ENCODE measurements around the gene CSKMT.
A peak's percentile ranks its signal among the peaks of the same experiment; 100 is the strongest.

The CSKMT gene

GRCh38 chr11:62667460-62667859 lies 2.3 kb downstream of the CSKMT start:
- WGBS, result 100% methylated on average over 1 of the region's 2 CpGs

GRCh38 chr11:62669420-62670161 lies 4.5 kb downstream of the CSKMT start:
- H3K79me1 ChIP-seq (replicated peaks; ENCODE audit: low read length, poor library complexity, severe bottlenecking), result peaks cover 5% of the 10 kb centered on the region

More at GRCh38 chr11:62667460-62667859, 2.3 kb downstream of the CSKMT start:
- H3K14ac ChIP-seq (ENCODE audit: low read length in 2 of 2), result no peak overlapping the region
- H3K4me3 ChIP-seq (ENCODE audit: insufficient read depth in 1 of 2, low read depth in 1 of 2, low read length in 2 of 2), result peak overlapping the region in 1 of 2 experiments; percentile 94
- H3K79me1 ChIP-seq (replicated peaks; ENCODE audit: low read length, poor library complexity, severe bottlenecking), result peaks cover 10% of the 10 kb centered on the region
- H3K27ac ChIP-seq (ENCODE audit: low read length, poor library complexity, severe bottlenecking), result no peak overlapping the region
- no peaks in the 10 kb centered on the region for H3K9me3 ChIP-seq (ENCODE audit: control insufficient read depth, low read length)
- H2BK15ac ChIP-seq (ENCODE audit: low read depth, poor library complexity, severe bottlenecking), result no peak overlapping the region
- H2BK120ac ChIP-seq (ENCODE audit: low read depth, low read length), result no peak overlapping the region
- no peak overlapping the region for H4K91ac ChIP-seq (ENCODE audit: low read length)
- no peak overlapping the region for H4K8ac ChIP-seq (ENCODE audit: low read length)
- no peak overlapping the region for H3K23ac ChIP-seq (ENCODE audit: low read length in 2 of 2)
- H3K4me2 ChIP-seq (ENCODE audit: low read length, poor library complexity, severe bottlenecking), result no peak overlapping the region
- H2AK5ac ChIP-seq (ENCODE audit: low read length, severe bottlenecking), result no peak overlapping the region
- no peaks in the 10 kb centered on the region for H3K27me3 ChIP-seq (ENCODE audit: control insufficient read depth in 1 of 2, insufficient read depth in 1 of 2, low read length in 2 of 2)
- H3K18ac ChIP-seq (ENCODE audit: low read depth in 1 of 2, low read length in 2 of 2), result no peak overlapping the region
- no peak overlapping the region for H3K4ac ChIP-seq (ENCODE audit: low read depth in 1 of 2, low read length in 2 of 2)
- peaks cover 19 to 33% of the 10 kb centered on the region in 2 experiments for H3K36me3 ChIP-seq (ENCODE audit: control insufficient read depth in 1 of 2, insufficient read depth in 2 of 2, low read depth in 1 of 2, low read length in 2 of 2)
- H2AFZ ChIP-seq (ENCODE audit: low read depth, low read length), result no peak overlapping the region
- H3K9ac ChIP-seq (ENCODE audit: low read length), result peak overlapping the region; percentile 95
- H2BK12ac ChIP-seq (ENCODE audit: low read length in 2 of 2), result no peak overlapping the region
- H2BK5ac ChIP-seq (ENCODE audit: low read depth, low read length, poor library complexity, severe bottlenecking), result no peak overlapping the region
- peaks cover 15% of the 10 kb centered on the region for H3K4me1 ChIP-seq (ENCODE audit: control insufficient read depth, insufficient read depth, low read depth, low read length)
- DNase-seq, result no peak

DNA sequence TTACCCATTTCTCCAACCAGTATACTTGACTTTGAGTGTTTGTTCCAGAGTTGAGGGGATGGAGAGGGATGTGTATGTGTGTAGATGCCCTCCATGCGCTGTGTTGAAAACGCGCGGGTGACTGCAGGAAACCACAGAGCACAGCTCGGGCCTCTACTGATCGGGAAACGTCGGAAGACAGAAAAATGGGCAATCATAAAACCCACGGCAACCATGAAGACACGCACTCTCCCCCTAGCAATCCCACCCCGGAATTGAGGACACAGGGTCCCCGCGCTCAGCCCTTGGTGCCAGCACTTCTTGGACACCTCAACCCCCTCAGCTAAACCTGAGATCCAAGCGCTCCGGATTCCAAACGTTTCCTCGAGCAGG lies 6.1 kb downstream of the CSKMT start:
- 2% methylated on average over 17 of the region's 17 CpGs for WGBS
- DNase-seq, result no peak
- peak overlapping the region; percentile 42 to 88 for H3K18ac ChIP-seq (ENCODE audit: low read depth in 1 of 2, low read length in 2 of 2)

More at GRCh38 chr11:62669420-62670161, 4.5 kb downstream of the CSKMT start:
- Histone ChIP-seq H3K23ac (ENCODE audit: low read length in 2 of 2) (no peak overlapping the region), H3K9me3 (ENCODE audit: control insufficient read depth, low read length) (no peaks in the 10 kb centered on the region), H2BK12ac (ENCODE audit: low read length in 2 of 2) (peak overlapping the region in 1 of 2 experiments; percentile 44), H2AK5ac (ENCODE audit: low read length, severe bottlenecking) (no peak overlapping the region), H3K27me3 (ENCODE audit: control insufficient read depth in 1 of 2, insufficient read depth in 1 of 2, low read length in 2 of 2) (no peaks in the 10 kb centered on the region), H3K4ac (ENCODE audit: low read depth in 1 of 2, low read length in 2 of 2) (peak overlapping the region in 1 of 2 experiments; percentile 58), H3K14ac (ENCODE audit: low read length in 2 of 2) (no peak overlapping the region), H4K91ac (ENCODE audit: low read length) (peak overlapping the region; percentile 29), H4K8ac (ENCODE audit: low read length) (peak overlapping the region; percentile 79), H2BK5ac (ENCODE audit: low read depth, low read length, poor library complexity, severe bottlenecking) (no peak overlapping the region), H3K9ac (ENCODE audit: low read length) (peak overlapping the region; percentile 39), H3K27ac (ENCODE audit: low read length, poor library complexity, severe bottlenecking) (no peak overlapping the region), H2BK15ac (ENCODE audit: low read depth, poor library complexity, severe bottlenecking) (no peak overlapping the region), H2AFZ (ENCODE audit: low read depth, low read length) (no peak overlapping the region), H3K4me1 (ENCODE audit: control insufficient read depth, insufficient read depth, low read depth, low read length) (peaks cover 19% of the 10 kb centered on the region), H3K18ac (ENCODE audit: low read depth in 1 of 2, low read length in 2 of 2) (no peak overlapping the region), H2BK120ac (ENCODE audit: low read depth, low read length) (no peak overlapping the region), H3K4me3 (ENCODE audit: insufficient read depth in 1 of 2, low read depth in 1 of 2, low read length in 2 of 2) (peak overlapping the region in 1 of 2 experiments; percentile 33), H3K36me3 (ENCODE audit: control insufficient read depth in 1 of 2, insufficient read depth in 2 of 2, low read depth in 1 of 2, low read length in 2 of 2) (peaks cover 14 to 34% of the 10 kb centered on the region in 2 experiments), H3K4me2 (ENCODE audit: low read length, poor library complexity, severe bottlenecking) (no peak overlapping the region)
- DNase-seq, result no peak
- WGBS, result 79% methylated on average over 4 of the region's 4 CpGs

GRCh38 chr11:62671608-62672389 lies 6.7 kb downstream of the CSKMT start, which contains the start of the genes LBHD1 and UQCC3:
Gene LBHD1 (minus strand): TSS chr11:62672267. CDS start chr11:62670031, 2,236 bp downstream.
Gene UQCC3 (plus strand): TSS chr11:62671673. CDS start chr11:62671746, 73 bp downstream.
- Histone ChIP-seq H3K79me1 (replicated peaks; ENCODE audit: low read length, poor library complexity, severe bottlenecking) (peaks cover 11% of the 10 kb centered on the region), H3K9ac (ENCODE audit: low read length) (peak within 1 kb of the TSS; percentile 98), H3K9me3 (ENCODE audit: control insufficient read depth, low read length) (no peaks in the 10 kb centered on the region), H3K23ac (ENCODE audit: low read length in 2 of 2) (peak within 1 kb of the TSS in 1 of 2 experiments; percentile 92), H3K4me3 (ENCODE audit: insufficient read depth in 1 of 2, low read depth in 1 of 2, low read length in 2 of 2) (peak within 1 kb of the TSS; percentile 75 to 94), H4K91ac (ENCODE audit: low read length) (peak within 1 kb of the TSS; percentile 95), H2AK5ac (ENCODE audit: low read length, severe bottlenecking) (peak within 1 kb of the TSS; percentile 50), H3K18ac (ENCODE audit: low read depth in 1 of 2, low read length in 2 of 2) (peak within 1 kb of the TSS; percentile 42 to 97), H2BK120ac (ENCODE audit: low read depth, low read length) (peak within 1 kb of the TSS; percentile 89), H3K36me3 (ENCODE audit: control insufficient read depth in 1 of 2, insufficient read depth in 2 of 2, low read depth in 1 of 2, low read length in 2 of 2) (peaks cover 10 to 39% of the 10 kb centered on the region in 2 experiments), H3K14ac (ENCODE audit: low read length in 2 of 2) (peak within 1 kb of the TSS in 1 of 2 experiments; percentile 39), H3K27ac (ENCODE audit: low read length, poor library complexity, severe bottlenecking) (peak within 1 kb of the TSS; percentile 98), H3K4me2 (ENCODE audit: low read length, poor library complexity, severe bottlenecking) (peak within 1 kb of the TSS; percentile 85), H2BK12ac (ENCODE audit: low read length in 2 of 2) (peak within 1 kb of the TSS; percentile 29 to 35), H2AFZ (ENCODE audit: low read depth, low read length) (peak within 1 kb of the TSS; percentile 72), H4K8ac (ENCODE audit: low read length) (peak within 1 kb of the TSS; percentile 99), H3K27me3 (ENCODE audit: control insufficient read depth in 1 of 2, insufficient read depth in 1 of 2, low read length in 2 of 2) (no peaks in the 10 kb centered on the region), H2BK15ac (ENCODE audit: low read depth, poor library complexity, severe bottlenecking) (peak within 1 kb of the TSS; percentile 86), H2BK5ac (ENCODE audit: low read depth, low read length, poor library complexity, severe bottlenecking) (peak within 1 kb of the TSS; percentile 46), H3K4ac (ENCODE audit: low read depth in 1 of 2, low read length in 2 of 2) (peak within 1 kb of the TSS; percentile 94 to 97), H3K4me1 (ENCODE audit: control insufficient read depth, insufficient read depth, low read depth, low read length) (peaks cover 11% of the 10 kb centered on the region)
- under 1% methylated on average over 59 of the region's 59 CpGs for WGBS
- peak; percentile 91 for DNase-seq

More for the DNA sequence above, 6.1 kb downstream of the CSKMT start:
- Histone ChIP-seq H2BK12ac (ENCODE audit: low read length in 2 of 2) (no peak overlapping the region), H3K27me3 (ENCODE audit: control insufficient read depth in 1 of 2, insufficient read depth in 1 of 2, low read length in 2 of 2) (no peaks in the 10 kb centered on the region), H3K36me3 (ENCODE audit: control insufficient read depth in 1 of 2, insufficient read depth in 2 of 2, low read depth in 1 of 2, low read length in 2 of 2) (peaks cover 11 to 39% of the 10 kb centered on the region in 2 experiments), H2AK5ac (ENCODE audit: low read length, severe bottlenecking) (peak overlapping the region; percentile 39), H2BK120ac (ENCODE audit: low read depth, low read length) (peak overlapping the region; percentile 89), H3K4me3 (ENCODE audit: insufficient read depth in 1 of 2, low read depth in 1 of 2, low read length in 2 of 2) (peak overlapping the region; percentile 75 to 94), H2BK15ac (ENCODE audit: low read depth, poor library complexity, severe bottlenecking) (no peak overlapping the region), H3K79me1 (replicated peaks; ENCODE audit: low read length, poor library complexity, severe bottlenecking) (peaks cover 5% of the 10 kb centered on the region), H4K8ac (ENCODE audit: low read length) (peak overlapping the region; percentile 99), H2AFZ (ENCODE audit: low read depth, low read length) (peak overlapping the region; percentile 72), H3K9ac (ENCODE audit: low read length) (peak overlapping the region; percentile 98), H3K4me1 (ENCODE audit: control insufficient read depth, insufficient read depth, low read depth, low read length) (peaks cover 15% of the 10 kb centered on the region), H3K27ac (ENCODE audit: low read length, poor library complexity, severe bottlenecking) (peak overlapping the region; percentile 98), H3K9me3 (ENCODE audit: control insufficient read depth, low read length) (no peaks in the 10 kb centered on the region), H4K91ac (ENCODE audit: low read length) (peak overlapping the region; percentile 95), H3K14ac (ENCODE audit: low read length in 2 of 2) (peak overlapping the region in 1 of 2 experiments; percentile 39), H3K4ac (ENCODE audit: low read depth in 1 of 2, low read length in 2 of 2) (peak overlapping the region; percentile 94 to 97), H2BK5ac (ENCODE audit: low read depth, low read length, poor library complexity, severe bottlenecking) (no peak overlapping the region), H3K4me2 (ENCODE audit: low read length, poor library complexity, severe bottlenecking) (peak overlapping the region; percentile 85), H3K23ac (ENCODE audit: low read length in 2 of 2) (peak overlapping the region in 1 of 2 experiments; percentile 23)

All from mesenchymal stem cell (in vitro differentiated cells and primary cell).